Muscle of arm (tissue), 12 donors: ENCODE results near the gene DLL4. TPM values are rescaled to one million over a fixed set of nuclear protein-coding genes. Genes with fewer than 3 reads are reported as not detected.

ENCODE experiments used
- DNase-seq: peaks from one replicate; pipeline ENCODE4 v3.0.0-alpha.2; 2013
- polyA plus RNA-seq, 12 donors: library from polyadenylated mRNA; unstranded; fragments of 120-200 nt; gene quantifications; one replicate each; pipeline ENCODE4 v1.2.1, GENCODE V29; 2013; ENCODE audit not compliant: insufficient read length in 12 of 12

DLL4 gene
- polyA plus RNA-seq, 12 donors, result 9.0 to 22.3 (median 10.8) TPM; not detected in 1

DNA sequence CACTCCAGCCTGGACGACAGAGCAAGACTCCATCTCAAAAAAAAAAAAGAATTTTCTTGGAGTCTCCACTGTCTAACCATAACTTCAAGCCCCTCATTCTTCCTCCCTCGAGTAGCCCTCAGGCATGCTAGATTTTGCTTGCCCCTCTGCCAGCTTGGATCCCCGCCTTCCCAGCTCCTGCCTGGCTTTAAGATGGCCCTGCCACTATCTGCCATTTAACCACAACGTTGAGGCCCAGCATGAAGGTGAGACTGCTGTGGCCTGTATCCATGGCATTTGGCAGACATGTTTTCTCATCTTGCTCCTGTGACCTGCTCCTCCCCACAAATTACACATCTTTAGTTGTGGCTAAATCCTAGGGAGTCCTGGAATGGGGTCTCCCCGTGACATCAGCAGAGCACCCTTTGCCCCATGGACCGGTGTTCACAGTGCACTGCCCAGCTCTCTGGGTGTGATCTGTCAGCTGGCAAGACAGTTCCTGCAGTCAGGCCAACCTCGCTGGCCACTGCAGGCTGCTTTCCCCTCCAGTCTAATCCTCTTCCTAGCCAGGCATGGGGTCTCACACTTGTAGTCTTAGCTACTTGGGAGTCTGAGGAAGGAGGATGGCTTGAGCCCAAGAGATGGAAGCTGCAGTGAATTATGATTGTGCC, 24.5 kb upstream of the DLL4 start:
- DNase-seq, result no peak

DNA sequence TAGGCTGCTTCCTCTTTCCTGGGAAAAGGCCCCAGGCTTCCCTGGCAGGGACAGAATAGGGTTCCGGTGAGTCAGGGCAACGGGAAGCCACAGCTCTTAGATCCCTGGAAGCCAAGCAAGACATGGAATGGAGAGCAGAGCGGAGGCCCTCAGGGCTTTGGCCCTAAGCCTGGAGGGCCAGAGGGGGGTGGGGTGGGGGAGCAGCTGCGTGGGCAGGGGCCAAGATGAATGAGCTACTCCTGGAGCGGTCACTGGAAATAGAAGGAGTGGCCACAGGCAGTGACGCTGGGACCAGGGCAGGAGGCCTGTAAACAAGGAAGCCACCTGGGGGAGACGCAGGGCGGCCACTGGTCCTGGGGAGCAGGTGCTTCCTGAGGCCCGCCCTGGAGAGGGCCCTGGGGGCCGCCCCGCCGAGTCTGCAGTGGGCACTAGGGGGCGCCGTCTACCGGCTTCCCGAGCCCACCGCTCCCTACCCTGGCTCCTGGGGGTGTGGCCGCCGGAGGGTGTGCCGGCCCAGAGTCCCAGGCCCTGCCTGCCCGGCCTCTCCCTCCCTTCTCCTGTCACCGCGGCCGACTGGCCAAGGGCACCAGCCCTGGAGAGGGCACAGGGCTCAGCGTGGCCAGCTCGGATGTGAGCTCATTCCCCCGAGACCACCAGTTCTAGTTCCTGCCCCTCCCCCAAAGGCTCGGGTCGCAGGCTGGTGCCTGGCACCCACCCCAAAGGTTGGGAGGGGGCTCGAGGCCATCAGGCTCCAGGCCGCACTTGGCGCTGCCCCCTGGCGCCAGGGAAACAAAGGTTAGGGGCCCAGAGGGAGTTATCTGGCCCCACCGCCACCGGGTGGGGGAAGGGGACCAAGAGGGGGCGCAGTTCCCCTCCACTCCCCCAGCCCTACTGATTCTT, 22.8 kb upstream of the DLL4 start:
- DNase-seq, result peak; percentile 92

DNA sequence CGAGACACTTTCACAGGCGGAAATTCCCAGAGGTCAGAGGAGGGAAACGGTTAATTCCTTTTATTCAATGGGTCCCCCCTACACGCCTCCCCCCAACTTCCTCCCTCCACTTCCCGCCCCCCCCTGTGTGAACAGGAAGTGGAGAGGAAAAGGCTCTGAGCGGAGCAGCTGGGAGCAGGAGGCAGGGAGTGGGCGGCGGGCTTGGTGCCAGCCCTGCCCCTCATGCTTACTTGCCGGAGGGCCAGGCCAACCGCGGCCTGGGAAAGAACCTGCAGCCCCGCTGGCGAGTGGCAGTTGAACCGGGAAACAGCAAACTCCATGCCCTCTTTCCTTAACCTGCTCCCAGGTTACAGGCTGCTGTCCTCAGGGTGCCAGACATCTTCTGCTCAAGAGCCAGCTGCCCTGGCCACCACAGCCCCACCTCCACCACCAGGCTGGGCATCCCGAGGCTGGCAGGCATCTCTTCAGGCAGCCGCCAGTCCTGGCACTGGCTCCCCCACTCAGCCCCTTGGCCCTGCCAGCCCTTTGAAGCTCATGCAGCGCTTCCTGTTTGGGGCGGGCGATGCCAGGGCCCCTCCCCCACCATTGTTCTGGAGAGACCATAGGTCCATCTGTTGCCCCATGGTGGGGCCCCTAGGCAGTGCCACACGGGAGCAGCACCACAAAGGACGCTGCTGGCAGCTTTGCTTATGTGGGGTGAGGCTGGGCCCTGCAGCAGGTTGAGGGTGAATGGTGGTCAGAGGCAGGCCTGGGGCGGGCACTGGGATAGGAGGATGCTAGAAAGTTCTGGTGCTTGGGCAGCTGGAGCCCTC, 21.9 kb upstream of the DLL4 start:
- no peak for DNase-seq

DNA sequence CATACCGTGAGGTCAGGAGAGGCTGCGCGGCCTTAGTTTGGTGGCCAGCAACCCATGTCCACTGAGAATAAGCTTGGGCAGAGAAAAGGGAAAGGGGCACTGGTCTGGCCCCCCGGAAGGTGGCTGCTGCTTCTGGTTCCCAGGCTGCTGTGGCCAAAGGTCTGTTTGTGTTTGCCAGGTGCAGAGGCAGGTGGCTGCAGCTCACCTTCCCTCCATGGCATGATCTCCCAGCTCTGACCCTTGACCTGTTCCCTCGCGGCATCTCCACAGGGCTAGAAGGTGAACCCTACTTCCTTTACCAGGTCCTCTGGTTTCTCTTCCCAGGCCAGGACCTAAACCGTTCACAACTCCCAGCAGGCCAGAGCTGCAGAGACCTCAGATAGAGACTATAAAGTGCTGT, 21.0 kb upstream of the DLL4 start:
- no peak for DNase-seq

DNA sequence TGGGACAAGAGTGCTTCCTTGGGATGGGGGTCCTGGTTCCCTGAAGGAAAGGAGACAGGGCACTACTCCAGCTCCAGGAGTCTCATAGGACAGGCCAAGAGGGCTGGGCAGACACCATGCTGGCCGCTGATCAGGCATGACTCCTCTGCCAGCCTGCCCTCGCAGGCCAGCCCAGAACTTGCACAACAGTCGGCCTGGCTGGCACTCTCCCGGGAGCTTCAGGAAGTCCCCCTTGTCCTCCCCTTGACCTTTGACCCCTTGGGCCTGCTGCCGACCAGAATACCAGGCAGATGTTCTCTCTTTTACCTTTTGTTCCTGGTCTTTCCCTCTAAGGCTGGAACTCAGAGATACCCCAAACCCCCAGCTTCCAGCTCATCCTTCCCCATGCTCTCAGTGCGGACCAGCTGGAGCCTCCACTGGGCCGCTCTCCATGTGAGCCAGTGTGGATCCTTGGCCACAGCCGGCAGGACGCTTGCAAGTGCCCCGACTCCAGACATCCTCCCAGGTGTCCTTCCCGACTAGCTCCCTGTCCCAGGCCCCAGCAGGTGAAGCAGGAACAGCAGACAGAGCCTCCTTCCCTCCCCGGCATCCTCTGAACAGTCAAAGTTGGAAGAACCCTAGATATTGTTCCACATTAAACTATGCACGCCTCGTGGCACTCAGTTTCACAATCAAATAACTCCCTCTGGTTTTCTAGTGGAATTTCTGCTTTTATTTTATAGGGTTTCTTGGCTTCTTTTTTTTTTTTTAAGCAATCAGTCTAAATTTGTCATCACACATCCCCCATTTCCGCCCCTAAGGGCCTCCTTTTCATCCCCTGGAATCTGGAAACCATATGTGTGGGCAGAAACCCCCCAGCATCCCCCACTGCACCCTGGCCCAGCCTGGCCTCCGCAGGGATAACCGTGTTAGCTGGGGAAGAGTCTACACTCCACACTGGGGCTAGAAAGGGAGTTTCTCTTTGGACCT, 19.2 kb upstream of the DLL4 start:
- DNase-seq, result no peak

DNA sequence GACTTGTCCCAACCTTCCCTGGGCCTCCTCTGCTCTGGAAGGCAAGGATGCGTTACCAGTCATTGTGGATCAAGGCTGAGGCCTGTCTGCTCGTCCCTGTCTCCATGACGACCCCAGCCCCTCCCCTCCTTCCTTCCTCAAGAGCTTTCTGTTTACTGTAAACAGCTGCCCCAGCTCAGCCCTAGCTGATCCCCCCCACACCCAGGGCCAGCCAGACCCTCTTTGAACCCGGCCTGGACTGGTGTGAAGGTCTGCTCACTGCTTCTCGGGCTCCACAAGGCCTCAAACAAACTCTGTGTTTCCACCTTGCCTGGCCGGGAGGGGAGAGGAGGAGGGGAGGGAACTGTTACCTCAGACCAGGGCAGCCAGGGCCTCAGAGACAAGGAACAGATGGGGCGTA, 18.0 kb upstream of the DLL4 start:
- no peak for DNase-seq

DNA sequence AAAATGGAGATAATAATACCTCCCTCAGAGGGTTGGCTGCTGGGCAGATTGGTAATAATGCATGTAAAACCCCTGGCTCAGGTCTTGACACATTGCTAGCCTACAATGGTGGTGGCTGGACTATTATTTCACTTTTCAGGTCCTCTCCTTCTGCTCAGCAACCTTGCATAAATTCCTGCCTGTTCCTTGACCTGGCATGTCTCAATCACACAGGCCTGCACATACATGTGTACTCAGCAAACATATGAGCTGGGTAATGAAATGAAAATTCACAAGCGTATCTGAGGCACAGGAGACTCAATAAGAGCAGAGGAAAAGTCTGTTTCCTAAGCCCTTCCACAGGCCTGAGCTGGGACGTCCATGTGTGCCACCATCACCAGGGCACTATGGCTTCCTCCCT, 17.4 kb upstream of the DLL4 start:
- DNase-seq, result no peak

DNA sequence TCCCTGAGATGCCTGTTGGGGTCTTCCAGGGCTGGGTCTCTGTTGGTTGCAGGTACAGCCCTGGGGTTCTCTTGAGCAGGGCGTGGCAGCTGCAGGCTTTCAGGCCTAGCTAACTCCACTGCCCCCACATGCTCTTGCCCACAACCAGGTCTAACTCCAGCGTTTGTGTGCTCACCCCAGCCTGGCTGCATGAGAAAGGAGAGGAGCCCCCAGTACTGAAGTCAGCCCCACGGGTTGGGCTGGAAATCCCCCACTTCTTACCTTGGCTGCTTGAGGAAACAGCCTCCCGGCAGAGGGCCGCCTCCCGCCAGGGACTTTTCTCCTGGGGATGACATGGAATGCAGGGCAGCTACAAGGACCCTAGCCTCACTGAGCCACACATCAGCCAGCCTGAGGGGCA, 16.7 kb upstream of the DLL4 start:
- DNase-seq, result no peak

DNA sequence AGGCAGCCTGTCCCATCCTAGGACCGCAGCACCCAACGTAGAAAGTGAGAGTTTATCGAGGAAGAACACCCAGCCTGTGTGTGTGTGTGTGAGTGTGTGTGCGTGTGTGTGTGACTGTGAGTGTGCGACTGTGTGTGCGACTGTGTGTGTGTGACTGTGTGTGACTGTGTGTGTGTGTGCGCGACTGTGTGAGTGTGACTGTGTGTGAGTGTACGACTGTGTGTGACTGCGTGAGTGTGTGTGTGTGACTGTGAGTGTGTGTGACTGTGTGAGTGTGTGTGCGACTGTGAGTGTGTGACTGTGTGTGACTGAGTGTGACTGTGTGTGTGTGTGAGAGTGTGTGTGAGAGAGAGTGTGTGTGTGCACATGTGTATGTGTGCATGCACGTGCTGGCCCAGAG, 15.1 kb upstream of the DLL4 start:
- DNase-seq, result no peak

DNA sequence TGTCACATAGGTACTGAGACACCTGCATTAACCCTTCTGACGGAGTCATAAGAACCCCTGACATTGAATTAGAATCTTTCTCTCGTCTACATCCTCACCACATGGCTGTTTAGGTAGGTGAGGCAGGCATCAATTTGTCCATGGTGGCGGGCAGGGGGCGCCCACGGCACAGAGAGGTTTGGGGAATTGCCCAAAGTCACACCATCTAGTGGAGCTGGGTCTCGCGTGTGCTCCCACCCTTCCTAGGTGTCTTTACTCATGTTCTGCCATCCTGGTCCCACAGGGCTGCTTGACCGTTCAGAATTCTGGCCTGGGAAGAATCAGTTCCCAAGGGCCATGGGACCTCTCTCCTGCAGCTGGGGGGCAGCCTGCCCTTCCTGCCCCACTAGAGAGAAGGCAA, 14.7 kb upstream of the DLL4 start:
- no peak for DNase-seq

DNA sequence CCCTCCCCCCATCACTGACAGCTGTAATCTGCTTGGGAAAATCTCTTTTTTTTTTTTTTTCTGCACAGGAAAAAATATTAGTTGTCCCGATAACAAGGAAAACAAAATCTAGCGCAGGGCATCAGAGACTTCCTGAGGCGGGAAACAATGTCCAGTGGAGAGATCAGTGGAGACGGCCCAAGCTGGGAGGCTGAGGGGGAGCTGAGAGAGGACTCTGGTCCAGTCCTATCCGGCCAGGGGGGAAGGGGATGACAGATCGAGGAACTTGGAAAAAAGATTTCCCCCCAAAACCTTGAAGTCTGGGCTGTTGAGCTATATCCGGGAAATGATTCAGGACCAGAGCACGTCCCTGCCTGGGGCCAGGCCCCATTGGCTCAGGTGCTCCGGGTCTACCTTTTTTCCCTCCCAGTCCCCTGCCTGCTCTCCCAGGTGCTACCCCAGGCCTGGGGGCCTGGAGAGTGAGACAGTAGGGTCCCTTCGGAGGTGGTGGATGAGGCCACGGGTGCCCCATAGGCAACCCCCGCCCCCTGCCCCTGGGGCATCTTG, 14.0 kb upstream of the DLL4 start:
- DNase-seq, result no peak

DNA sequence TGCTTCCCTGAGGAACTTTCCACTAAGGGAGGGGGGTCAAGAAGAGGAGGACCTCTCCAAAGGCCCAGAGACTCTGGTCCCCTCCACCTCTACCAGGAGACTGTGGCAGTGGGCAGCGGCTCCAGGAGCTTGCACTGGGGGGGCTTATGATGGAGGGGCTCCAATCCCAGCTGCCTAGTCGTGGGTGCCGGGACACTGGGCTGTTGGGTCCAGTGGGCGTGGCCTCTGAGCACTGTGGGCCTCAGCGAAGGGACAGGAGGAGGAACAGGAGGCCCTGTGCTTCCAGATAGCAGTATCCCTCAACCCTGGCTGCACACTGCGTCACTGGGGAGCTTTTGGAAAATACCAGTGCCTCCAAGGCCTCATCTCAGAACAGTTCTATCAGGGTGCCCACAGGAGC, 13.5 kb upstream of the DLL4 start:
- no peak for DNase-seq

DNA sequence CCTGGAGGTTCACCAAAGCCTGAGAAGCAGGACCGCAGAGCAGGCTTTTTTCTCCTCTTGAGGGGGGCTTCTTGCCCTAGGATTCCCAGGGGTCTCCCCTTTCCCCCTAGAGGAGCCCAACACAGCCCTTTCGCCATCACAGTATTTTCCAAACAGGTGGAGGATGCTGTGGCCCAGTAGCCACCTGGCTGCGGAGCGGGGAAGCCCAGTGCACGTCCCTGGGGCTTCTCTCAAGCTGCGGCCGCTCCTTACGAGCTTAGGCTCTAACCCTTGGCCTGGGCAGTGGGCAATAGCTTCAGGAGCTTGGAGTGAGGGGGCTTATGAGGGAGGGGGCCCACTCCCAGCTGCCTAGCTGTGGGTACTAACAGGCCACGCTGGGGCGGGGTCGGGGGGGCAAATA, 11.6 kb upstream of the DLL4 start:
- DNase-seq, result no peak

DNA sequence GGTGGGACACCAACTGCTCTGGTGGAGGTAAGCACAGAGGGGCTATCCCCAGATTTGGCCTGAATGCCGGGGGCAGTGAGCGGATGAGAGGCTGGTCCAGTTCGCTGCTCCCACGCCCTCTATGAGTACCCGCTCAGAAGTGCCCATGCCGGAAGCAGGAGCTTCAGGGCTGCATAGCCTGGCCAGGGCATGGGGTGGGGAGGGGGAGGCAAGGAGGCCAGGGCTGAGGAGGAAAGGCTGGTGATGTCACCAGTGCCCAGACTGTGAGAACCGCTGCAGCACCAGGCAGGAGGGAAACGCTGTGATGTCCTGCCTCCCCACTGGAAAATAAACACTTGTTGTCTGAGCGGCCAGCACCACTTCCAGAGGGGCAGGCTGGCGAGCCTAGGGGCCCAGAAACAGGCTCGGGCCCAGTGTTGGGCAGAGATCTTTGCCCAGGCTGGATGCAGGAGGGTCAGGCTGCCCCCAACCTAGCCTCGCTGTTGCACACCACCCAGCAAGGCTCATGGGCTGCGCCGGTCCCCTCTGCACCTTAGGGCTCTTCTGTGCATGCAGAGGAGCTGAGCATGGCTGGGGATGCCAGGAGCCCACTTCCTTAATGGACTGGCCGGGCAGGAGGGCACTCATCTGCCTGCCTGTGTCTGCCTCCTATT, 10.9 kb upstream of the DLL4 start:
- DNase-seq, result no peak

DNA sequence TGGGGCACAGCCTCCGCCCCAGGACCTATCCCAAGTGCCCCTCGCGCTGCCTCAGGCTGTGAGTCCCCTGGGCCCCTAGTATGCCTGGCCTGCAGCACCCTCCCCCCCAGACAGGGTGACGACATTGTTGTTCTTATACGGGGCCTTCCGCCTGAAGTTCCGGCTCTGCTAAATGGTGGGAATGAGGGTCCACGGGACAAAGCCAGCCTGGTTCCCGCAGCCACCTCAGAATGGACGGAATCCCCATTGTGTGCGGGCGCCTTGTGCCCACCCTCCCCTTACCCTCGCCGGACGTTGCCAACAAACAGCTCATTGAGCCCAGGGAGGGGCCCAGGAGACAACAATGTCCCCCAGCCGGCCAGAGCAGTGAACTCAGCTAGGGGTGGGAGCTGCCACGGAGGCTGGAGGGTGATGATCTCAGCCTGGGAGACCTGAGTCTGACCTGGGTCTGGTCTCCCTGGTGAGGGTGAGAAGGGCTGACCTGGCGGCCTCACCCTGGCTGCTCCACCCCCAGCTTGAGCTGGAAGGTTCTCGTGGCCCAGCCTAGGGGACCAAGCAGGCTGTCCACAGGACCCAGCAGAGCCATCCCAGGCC, 10.2 kb upstream of the DLL4 start:
- DNase-seq, result no peak

DNA sequence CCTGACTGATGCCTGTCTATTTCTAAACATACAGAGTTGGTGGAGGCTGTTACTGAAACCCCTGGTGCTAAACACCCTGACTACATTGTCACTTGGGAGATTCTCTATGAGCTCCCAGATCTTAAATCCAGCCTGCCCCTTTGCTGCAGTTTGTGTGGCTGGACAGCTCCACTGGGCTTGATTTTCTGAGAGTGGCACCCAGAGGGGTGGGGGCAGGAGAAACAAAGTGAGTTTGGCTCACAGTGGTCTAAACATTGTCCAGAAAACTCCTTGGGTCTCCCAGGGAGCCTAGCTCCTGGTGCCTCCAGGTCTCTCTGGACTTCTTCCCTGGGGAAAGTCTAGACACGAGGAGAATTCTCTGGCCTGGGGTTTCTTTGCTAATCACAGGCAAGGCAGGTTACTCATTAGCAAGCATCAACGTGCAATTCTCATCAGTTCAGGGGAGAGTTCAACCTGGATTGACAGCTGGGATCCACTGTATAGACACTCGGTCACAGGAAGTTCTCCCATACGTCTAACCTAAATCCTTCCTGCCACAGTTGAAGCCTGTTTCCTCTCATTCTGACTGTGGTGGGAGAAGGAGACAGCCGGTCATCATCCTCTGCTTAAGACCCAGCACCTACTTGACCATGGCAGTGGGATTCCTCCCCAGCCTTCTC, 7.1 kb upstream of the DLL4 start:
- DNase-seq, result no peak

DNA sequence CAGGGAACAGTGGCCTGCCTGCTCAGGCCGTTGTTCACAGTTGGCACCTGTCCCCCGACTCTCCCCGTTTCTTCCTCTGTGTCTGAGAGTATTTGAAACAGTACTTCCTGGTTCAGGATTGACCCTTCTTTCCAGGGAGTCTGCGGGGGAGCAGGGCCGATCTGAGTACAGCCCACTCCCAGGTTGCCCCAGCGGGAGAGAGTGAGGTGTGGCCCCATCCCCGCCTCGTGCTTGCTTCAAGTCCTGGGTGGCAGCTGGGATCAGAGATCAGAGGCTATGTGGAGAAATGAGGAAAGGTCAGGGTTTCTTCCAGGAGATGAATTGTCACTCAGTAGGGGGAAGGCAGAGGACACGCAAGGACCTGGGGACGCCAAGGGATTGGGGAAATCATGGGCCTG, 6.5 kb upstream of the DLL4 start:
- no peak for DNase-seq

DNA sequence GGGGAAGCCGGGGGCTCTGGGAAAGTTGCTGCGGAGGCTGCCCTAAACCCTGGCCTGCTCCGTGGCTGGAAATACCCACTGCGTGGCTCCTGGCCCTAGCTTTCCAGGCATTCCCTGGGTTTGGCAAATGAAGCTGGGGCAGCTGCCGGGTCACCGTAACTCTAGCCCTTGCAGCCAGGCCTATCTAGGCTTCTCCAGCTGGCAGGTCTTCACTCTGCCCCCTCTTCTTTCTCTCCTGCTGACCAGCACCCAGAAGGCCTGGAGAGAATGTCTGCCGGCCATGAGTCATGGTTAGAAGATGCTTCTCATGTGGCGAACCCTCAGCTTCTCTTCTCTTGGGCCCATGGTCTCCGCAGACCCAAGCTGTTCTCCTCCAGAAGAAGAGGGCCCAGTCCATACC, 5.6 kb upstream of the DLL4 start:
- no peak for DNase-seq

DNA sequence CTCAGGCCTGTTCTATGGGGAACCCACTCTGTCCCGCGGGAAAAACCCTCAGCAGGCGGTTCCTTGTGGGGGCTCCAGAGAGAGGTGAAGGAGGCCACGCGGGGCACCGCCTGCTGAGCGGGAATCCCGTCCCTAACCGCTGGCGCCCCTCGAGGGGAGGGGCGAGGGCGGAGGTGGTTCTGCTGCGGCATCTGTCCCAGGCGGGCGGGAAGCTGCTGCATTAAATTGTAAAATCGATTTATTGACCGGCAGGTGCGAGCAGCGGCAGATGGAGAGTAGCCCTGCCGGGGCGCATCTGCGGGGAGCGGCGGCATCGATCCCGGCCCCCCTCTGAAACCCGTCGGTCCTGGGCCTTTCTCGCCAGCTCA, 3.7 kb upstream of the DLL4 start:
- no peak for DNase-seq
